Stimulated activated naive CD4-positive, alpha-beta T cell (primary cell): ENCODE results near the gene SEMA6B.

ENCODE experiments used
- DNase-seq, 6 experiments: peaks; one replicate each; lab custom pipeline; 2025; lab: John Stamatoyannopoulos, UW

SEMA6B gene

DNA sequence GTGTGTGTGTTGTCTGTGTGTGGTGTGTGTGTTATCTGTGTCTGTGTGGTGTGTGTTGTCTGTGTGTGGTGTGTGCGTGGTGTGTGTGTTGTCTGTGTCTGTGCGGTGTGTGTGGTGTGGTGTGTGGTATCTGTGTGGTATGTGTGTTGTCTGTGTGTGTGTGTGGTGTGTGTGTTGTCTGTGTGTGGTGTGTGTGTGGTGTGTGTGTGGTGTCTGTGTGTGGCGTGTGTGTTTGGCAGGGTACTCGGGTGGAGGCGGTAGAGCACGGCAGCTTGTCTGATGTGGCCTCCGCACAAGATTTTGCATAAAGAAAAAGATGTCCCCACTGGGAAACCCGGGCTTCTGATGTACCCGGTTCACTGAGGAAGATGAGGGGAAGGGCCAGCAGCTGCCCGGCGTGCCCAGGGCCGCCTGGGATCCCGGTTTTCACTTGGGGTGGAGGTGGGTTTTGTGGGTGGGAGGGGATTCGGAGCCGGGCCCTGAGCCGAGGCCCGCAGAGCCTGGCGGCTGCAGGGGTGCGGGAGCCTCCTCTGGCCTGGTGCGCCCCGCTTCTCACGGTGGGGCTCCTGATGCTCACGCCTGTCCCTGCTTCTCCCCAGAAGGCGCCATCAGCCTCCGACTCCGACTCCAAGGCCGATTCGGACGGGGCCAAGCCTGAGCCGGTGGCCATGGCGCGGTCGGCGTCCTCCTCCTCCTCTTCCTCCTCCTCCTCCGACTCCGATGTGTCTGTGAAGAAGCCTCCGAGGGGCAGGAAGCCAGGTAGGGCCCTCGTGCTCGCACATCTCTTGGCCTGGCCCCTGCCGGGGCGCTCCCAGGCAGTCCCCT, 66.2 kb downstream of the SEMA6B start:
- DNase-seq, result no peak
